GM23338 (cell line): ENCODE measurements around the gene DST. TPM values are rescaled to one million over a fixed set of nuclear protein-coding genes. Genes with fewer than 3 reads are reported as not detected.

Source experiments
- ATAC-seq: fragments of 200-7000 bp; cut with Tn5 transposase; 3 replicates; pipeline ENCODE4 v1.9.1; 2020
- DNase-seq: peaks from one replicate; pipeline ENCODE4 v3.0.0-alpha.2; 2015; ENCODE audit warnings: low spot score
- H2AFZ ChIP-seq: fragments of 200-600 bp; sonication (generic); 2 replicates; pipeline ENCODE4 v1.8.0; 2016; ENCODE audit warnings: antibody characterized with exemption, mild to moderate bottlenecking, moderate library complexity
- H3F3A ChIP-seq: fragments of 200-600 bp; sonication (generic); replicated peaks from 2 replicates; pipeline ENCODE4 v1.8.0; 2017; ENCODE audit warnings: antibody characterized with exemption, mixed run types, low read depth
- H3K27ac ChIP-seq: fragments of 200-600 bp; sonication (generic); 2 replicates; pipeline ENCODE4 v1.6.1; 2016; ENCODE audit warnings: low read depth
- H3K27me3 ChIP-seq: fragments of 200-600 bp; sonication (generic); 2 replicates; pipeline ENCODE4 v1.8.0; 2016; ENCODE audit warnings: mild to moderate bottlenecking, mixed run types, moderate library complexity; ENCODE audit not compliant: insufficient read depth
- H3K36me3 ChIP-seq: fragments of 200-600 bp; sonication (generic); 2 replicates; pipeline ENCODE4 v1.8.0; 2016; ENCODE audit warnings: mild to moderate bottlenecking; ENCODE audit not compliant: insufficient read depth
- H3K4me1 ChIP-seq: fragments of 200-600 bp; sonication (generic); 2 replicates; pipeline ENCODE4 v1.8.0; 2016; ENCODE audit warnings: mild to moderate bottlenecking, moderate library complexity; ENCODE audit not compliant: insufficient read depth
- H3K4me2 ChIP-seq: fragments of 200-600 bp; sonication (generic); 2 replicates; pipeline ENCODE4 v1.7.1; 2017; ENCODE audit warnings: mixed run types
- H3K4me3 ChIP-seq: fragments of 200-600 bp; sonication (generic); 2 replicates; pipeline ENCODE4 v1.6.1; 2016; ENCODE audit warnings: mixed run types
- H3K79me2 ChIP-seq: fragments of 200-600 bp; sonication (generic); replicated peaks from 2 replicates; pipeline ENCODE4 v1.8.0; 2017; ENCODE audit warnings: mild to moderate bottlenecking; ENCODE audit not compliant: insufficient read depth
- H3K9me2 ChIP-seq: fragments of 200-600 bp; sonication (generic); 2 replicates; pipeline ENCODE4 v1.8.0; 2017; ENCODE audit not compliant: insufficient read depth
- H4K20me1 ChIP-seq: fragments of 200-600 bp; sonication (generic); replicated peaks from 2 replicates; pipeline ENCODE4 v1.8.0; 2017; ENCODE audit warnings: mild to moderate bottlenecking; ENCODE audit not compliant: insufficient read depth
- H3K27ac Mint-ChIP-seq: 2 replicates; pipeline ENCODE4 v1.8.0; 2020; ENCODE audit warnings: inconsistent platforms, mild to moderate bottlenecking, moderate library complexity, mixed read lengths
- H3K27me3 Mint-ChIP-seq: 3 replicates; pipeline ENCODE4 v1.8.0; 2022; ENCODE audit warnings: low read depth, mild to moderate bottlenecking, moderate library complexity, mixed read lengths, inconsistent platforms; ENCODE audit not compliant: insufficient read depth, poor library complexity
- H3K36me3 Mint-ChIP-seq: 3 replicates; pipeline ENCODE4 v1.8.0; 2021; ENCODE audit warnings: low read depth, mild to moderate bottlenecking, inconsistent platforms, moderate library complexity, mixed read lengths
- H3K4me1 Mint-ChIP-seq: 3 replicates; pipeline ENCODE4 v1.8.0; 2020; ENCODE audit warnings: mild to moderate bottlenecking, inconsistent platforms, mixed read lengths
- H3K4me3 Mint-ChIP-seq: 3 replicates; pipeline ENCODE4 v1.8.0; 2021; ENCODE audit warnings: moderate library complexity, mild to moderate bottlenecking, inconsistent platforms, mixed read lengths
- H3K9me3 Mint-ChIP-seq: 3 replicates; pipeline ENCODE4 v1.8.0; 2020; ENCODE audit warnings: moderate library complexity, mild to moderate bottlenecking, inconsistent platforms, mixed read lengths
- CTCF ChIP-seq, 2 experiments: fragments of 200-600 bp in 1 of 2; sonication (generic) in 1 of 2; conservative IDR thresholded peaks; 2 replicates each; pipeline versions ENCODE4 v1.5.1 to v1.6.1; 2016 to 2017; ENCODE audit warnings: antibody characterized with exemption in 2 of 2, low read depth in 2 of 2, mild to moderate bottlenecking in 2 of 2, moderate library complexity in 1 of 2
- ETS1 ChIP-seq: IDR thresholded peaks from 2 replicates; pipeline ENCODE4 v1.6.1; 2016; ENCODE audit warnings: antibody characterized with exemption
- EZH2 ChIP-seq: fragments of 200-600 bp; sonication (generic); IDR thresholded peaks from one replicate; pipeline ENCODE4 v1.8.0; 2017; ENCODE audit warnings: antibody characterized with exemption, mild to moderate bottlenecking, low read depth; ENCODE audit not compliant: unreplicated experiment
- EZH2phosphoT487 ChIP-seq: fragments of 200-600 bp; sonication (generic); IDR thresholded peaks from one replicate; pipeline ENCODE4 v1.8.1; 2018; ENCODE audit warnings: antibody characterized with exemption; ENCODE audit not compliant: unreplicated experiment
- JUNB ChIP-seq: IDR thresholded peaks from one replicate; pipeline ENCODE4 v1.6.1; 2016; ENCODE audit warnings: antibody characterized with exemption; ENCODE audit not compliant: unreplicated experiment
- NANOG ChIP-seq: IDR thresholded peaks from 2 replicates; pipeline ENCODE4 v1.6.1; 2016; ENCODE audit warnings: antibody characterized with exemption, borderline replicate concordance
- ZNF331 ChIP-seq: fragments of 250-450 bp; sonication (Bioruptor Pico); IDR thresholded peaks from 2 replicates; pipeline ENCODE4 v1.5.0; 2020; ENCODE audit warnings: low read depth, mild to moderate bottlenecking, moderate library complexity
- ZNF462 ChIP-seq: fragments of 250-450 bp; sonication (Bioruptor Pico); IDR thresholded peaks from 2 replicates; pipeline ENCODE4 v1.5.0; 2020; ENCODE audit warnings: mild to moderate bottlenecking, moderate library complexity
- polyA plus RNA-seq: library from polyadenylated mRNA; unstranded; fragments of >200 nt; fragmentation: Nextera tagmentation; extraction: Ambion mirVana; gene quantifications from 2 replicates; pipeline ENCODE4 v1.2.1, GENCODE V29; 2016
- total RNA-seq: library from RNA; depleted of rRNA; stranded (reverse); fragments of >200 nt; shearing (Covaris generic); gene quantifications from 2 replicates; pipeline ENCODE4 v1.2.3, GENCODE V29; 2014

Gene DST
- total and polyA plus RNA-seq, 2 experiments from 2014 or later: 88.7 to 188 TPM

- Histone ChIP-seq H3K79me2 (no peaks in the 10 kb centered on the region), H3K9me2 (no peaks in the 10 kb centered on the region), H3K4me2 (no peak overlapping the region), H4K20me1 (no peaks in the 10 kb centered on the region; the same call in 1 of the 2 replicates), H3K4me3 (no peak overlapping the region), H3F3A (no peaks in the 10 kb centered on the region), H3K4me1 (no peaks in the 10 kb centered on the region), H3K27me3 (no peaks in the 10 kb centered on the region), H2AFZ (no peak overlapping the region), H3K27ac (no peak overlapping the region), H3K36me3 (peaks cover 12% of the 10 kb centered on the region)
- H3K27ac Mint-ChIP-seq: no peak overlapping the region
- H3K4me1 Mint-ChIP-seq: no peaks in the 10 kb centered on the region
- DNase-seq (no peak), ATAC-seq (no peak)
- no peak for TF ChIP-seq ZNF331
- no peak for TF ChIP-seq EZH2
- no peak for TF ChIP-seq CTCF (conservative IDR thresholded peaks at IDR 0.05; ENCODE audit: low read depth in 2 of 2)
- no peaks in the 10 kb centered on the region for H3K9me3 Mint-ChIP-seq
- H3K36me3 Mint-ChIP-seq: peaks cover 38% of the 10 kb centered on the region
- H3K27me3 Mint-ChIP-seq: no peaks in the 10 kb centered on the region
- H3K4me3 Mint-ChIP-seq: no peak overlapping the region
Observed at GRCh38 chr6:56510984-56511531, 131.6 kb downstream of the DST start.

- Histone ChIP-seq H3K4me1 (no peaks in the 10 kb centered on the region), H3K79me2 (no peaks in the 10 kb centered on the region), H2AFZ (no peak overlapping the region), H4K20me1 (no peaks in the 10 kb centered on the region; the same call in 1 of the 2 replicates), H3K36me3 (peaks cover 9% of the 10 kb centered on the region), H3K9me2 (no peaks in the 10 kb centered on the region), H3K4me2 (no peak overlapping the region), H3K4me3 (no peak overlapping the region), H3F3A (no peaks in the 10 kb centered on the region), H3K27me3 (no peaks in the 10 kb centered on the region), H3K27ac (no peak overlapping the region)
- Mint-ChIP-seq H3K27ac (no peak overlapping the region), H3K4me3 (no peak overlapping the region), H3K36me3 (peaks cover 24% of the 10 kb centered on the region), H3K27me3 (no peaks in the 10 kb centered on the region), H3K4me1 (no peaks in the 10 kb centered on the region), H3K9me3 (no peaks in the 10 kb centered on the region)
- no peak for DNase-seq
- no peak for ATAC-seq
- TF ChIP-seq CTCF (conservative IDR thresholded peaks at IDR 0.05; ENCODE audit: low read depth in 2 of 2) (no peak), JUNB (no peak), ZNF462 (CRISPR knock-in tag) (no peak), NANOG (no peak), ZNF331 (no peak), ETS1 (no peak), EZH2phosphoT487 (no peak)
Observed at GRCh38 chr6:56509031-56509430, 133.7 kb downstream of the DST start.
